Ishikawa (cell line): Measurements from ENCODE around the gene PARD6G.

Experiments
- CEBPB ChIP-seq: IDR thresholded peaks from 2 replicates; pipeline ENCODE4 v1.6.1; 2012
- CREB1 ChIP-seq: IDR thresholded peaks from 2 replicates; pipeline ENCODE4 v1.6.1; 2012; ENCODE audit warnings: low read depth
- EP300 ChIP-seq: IDR thresholded peaks from 2 replicates; pipeline ENCODE4 v1.6.1; 2012; ENCODE audit warnings: borderline replicate concordance
- FOXM1 ChIP-seq: IDR thresholded peaks from 2 replicates; pipeline ENCODE4 v1.6.1; 2012; ENCODE audit warnings: low read depth, borderline replicate concordance
- RAD21 ChIP-seq: IDR thresholded peaks from 2 replicates; pipeline ENCODE4 v1.6.1; 2012; ENCODE audit warnings: low read depth
- TAF1 ChIP-seq: IDR thresholded peaks from 2 replicates; pipeline ENCODE4 v1.6.1; 2012; ENCODE audit warnings: low read depth, mild to moderate bottlenecking
- TCF12 ChIP-seq: IDR thresholded peaks from 2 replicates; pipeline ENCODE4 v1.6.1; 2012; ENCODE audit warnings: low read depth
- YY1 ChIP-seq: IDR thresholded peaks from 2 replicates; pipeline ENCODE4 v1.6.1; 2012; ENCODE audit warnings: low read depth
- ZBTB7A ChIP-seq: IDR thresholded peaks from 2 replicates; pipeline ENCODE4 v1.6.1; 2012; ENCODE audit warnings: low read depth
- TF ChIP-seq, protein P1 (sequence below): IDR thresholded peaks from 2 replicates; pipeline ENCODE4 v1.6.1; 2012
- TF ChIP-seq, protein P2 (sequence below): IDR thresholded peaks from 2 replicates; pipeline ENCODE4 v1.6.1; 2012; ENCODE audit warnings: low read depth, mild to moderate bottlenecking
- TF ChIP-seq, protein P3 (sequence below): IDR thresholded peaks from 2 replicates; pipeline ENCODE4 v1.6.1; 2012

DNA sequence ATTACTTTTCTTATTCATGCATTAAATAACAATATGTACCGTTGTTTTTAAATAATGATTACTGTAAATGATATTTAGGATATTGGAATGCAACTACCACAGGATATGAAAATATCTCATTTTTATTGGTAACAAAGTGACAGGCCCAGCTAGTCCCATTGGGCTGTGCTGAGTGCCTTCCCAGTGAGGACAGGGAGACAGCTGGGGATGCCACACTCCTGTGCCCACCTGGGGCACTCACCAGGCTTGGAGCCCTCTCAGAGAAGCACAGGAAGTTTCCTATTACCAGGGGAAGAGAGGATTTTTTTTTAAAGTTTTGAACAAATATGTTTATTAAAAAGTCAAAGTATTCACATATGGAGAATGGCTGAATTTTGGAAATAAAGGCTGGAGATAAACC is 48.9 kb downstream of the PARD6G start:
- no peak for TF ChIP-seq RAD21
- TF ChIP-seq, protein P1, sequence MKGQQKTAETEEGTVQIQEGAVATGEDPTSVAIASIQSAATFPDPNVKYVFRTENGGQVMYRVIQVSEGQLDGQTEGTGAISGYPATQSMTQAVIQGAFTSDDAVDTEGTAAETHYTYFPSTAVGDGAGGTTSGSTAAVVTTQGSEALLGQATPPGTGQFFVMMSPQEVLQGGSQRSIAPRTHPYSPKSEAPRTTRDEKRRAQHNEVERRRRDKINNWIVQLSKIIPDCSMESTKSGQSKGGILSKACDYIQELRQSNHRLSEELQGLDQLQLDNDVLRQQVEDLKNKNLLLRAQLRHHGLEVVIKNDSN = no peak
- no peak for TF ChIP-seq TAF1
- TF ChIP-seq EP300 = no peak
- TF ChIP-seq, protein P2, sequence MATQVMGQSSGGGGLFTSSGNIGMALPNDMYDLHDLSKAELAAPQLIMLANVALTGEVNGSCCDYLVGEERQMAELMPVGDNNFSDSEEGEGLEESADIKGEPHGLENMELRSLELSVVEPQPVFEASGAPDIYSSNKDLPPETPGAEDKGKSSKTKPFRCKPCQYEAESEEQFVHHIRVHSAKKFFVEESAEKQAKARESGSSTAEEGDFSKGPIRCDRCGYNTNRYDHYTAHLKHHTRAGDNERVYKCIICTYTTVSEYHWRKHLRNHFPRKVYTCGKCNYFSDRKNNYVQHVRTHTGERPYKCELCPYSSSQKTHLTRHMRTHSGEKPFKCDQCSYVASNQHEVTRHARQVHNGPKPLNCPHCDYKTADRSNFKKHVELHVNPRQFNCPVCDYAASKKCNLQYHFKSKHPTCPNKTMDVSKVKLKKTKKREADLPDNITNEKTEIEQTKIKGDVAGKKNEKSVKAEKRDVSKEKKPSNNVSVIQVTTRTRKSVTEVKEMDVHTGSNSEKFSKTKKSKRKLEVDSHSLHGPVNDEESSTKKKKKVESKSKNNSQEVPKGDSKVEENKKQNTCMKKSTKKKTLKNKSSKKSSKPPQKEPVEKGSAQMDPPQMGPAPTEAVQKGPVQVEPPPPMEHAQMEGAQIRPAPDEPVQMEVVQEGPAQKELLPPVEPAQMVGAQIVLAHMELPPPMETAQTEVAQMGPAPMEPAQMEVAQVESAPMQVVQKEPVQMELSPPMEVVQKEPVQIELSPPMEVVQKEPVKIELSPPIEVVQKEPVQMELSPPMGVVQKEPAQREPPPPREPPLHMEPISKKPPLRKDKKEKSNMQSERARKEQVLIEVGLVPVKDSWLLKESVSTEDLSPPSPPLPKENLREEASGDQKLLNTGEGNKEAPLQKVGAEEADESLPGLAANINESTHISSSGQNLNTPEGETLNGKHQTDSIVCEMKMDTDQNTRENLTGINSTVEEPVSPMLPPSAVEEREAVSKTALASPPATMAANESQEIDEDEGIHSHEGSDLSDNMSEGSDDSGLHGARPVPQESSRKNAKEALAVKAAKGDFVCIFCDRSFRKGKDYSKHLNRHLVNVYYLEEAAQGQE = no peak
- TF ChIP-seq YY1 = no peak
- no peak for TF ChIP-seq CEBPB
- TF ChIP-seq TCF12 = no peak
- TF ChIP-seq FOXM1 = no peak
- no peak for TF ChIP-seq ZBTB7A
- no peak for TF ChIP-seq CREB1
- TF ChIP-seq, protein P3, sequence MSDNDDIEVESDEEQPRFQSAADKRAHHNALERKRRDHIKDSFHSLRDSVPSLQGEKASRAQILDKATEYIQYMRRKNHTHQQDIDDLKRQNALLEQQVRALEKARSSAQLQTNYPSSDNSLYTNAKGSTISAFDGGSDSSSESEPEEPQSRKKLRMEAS = no peak
